Upper lobe of left lung (tissue), 6 donors: Measurements from ENCODE around the gene MAN1C1. TPM values are rescaled to one million over a fixed set of nuclear protein-coding genes. Genes with fewer than 3 reads are reported as not detected.
A peak's percentile ranks its signal among the peaks of the same experiment; 100 is the strongest.

Experiments used
- ATAC-seq, 2 donors: fragments of 200-7000 bp; cut with Tn5 transposase; one replicate each; pipeline ENCODE4 v1.9.1; 2022; ENCODE audit warnings: mild to moderate bottlenecking in 2 of 2, moderate library complexity in 2 of 2; ENCODE audit not compliant: low FRiP score in 2 of 2
- DNase-seq, 2 donors: peaks; one replicate each; pipeline ENCODE4 v3.0.0-alpha.2; 2019 to 2020
- H3K27ac ChIP-seq, 4 donors: fragments of 200-600 bp; sonication (generic); one replicate each; pipeline ENCODE4 v1.5.1; 2016 to 2019
- H3K27me3 ChIP-seq, 4 donors: fragments of 200-600 bp; sonication (generic); one replicate each; pipeline ENCODE4 v1.5.1; 2017 to 2019
- H3K36me3 ChIP-seq, 4 donors: fragments of 200-600 bp; sonication (generic); one replicate each; pipeline ENCODE4 v1.5.1; 2016 to 2019
- H3K4me1 ChIP-seq, 4 donors: fragments of 200-600 bp; sonication (generic); one replicate each; pipeline ENCODE4 v1.5.1; 2018 to 2019
- H3K4me3 ChIP-seq, 4 donors: fragments of 200-600 bp; sonication (generic); one replicate each; pipeline ENCODE4 v1.5.1; 2017 to 2019; ENCODE audit warnings: mild to moderate bottlenecking in 2 of 4, moderate library complexity in 1 of 4
- H3K9me3 ChIP-seq, 4 donors: fragments of 200-600 bp; sonication (generic); one replicate each; pipeline ENCODE4 v1.5.1; 2018 to 2019
- EP300 ChIP-seq, 4 donors: sonication (generic); formaldehyde crosslinking; IDR thresholded peaks; one replicate each; pipeline ENCODE4 v1.5.1; 2017; ENCODE audit warnings: antibody characterized with exemption in 4 of 4, control low read depth in 2 of 4
- POLR2A ChIP-seq, 4 donors: fragments of 450-650 bp; IDR thresholded peaks; one replicate each; pipeline ENCODE4 v1.5.1; 2016 to 2017; ENCODE audit warnings: antibody characterized with exemption in 4 of 4, mild to moderate bottlenecking in 2 of 4
- POLR2AphosphoS5 ChIP-seq, 2 donors: sonication (generic); formaldehyde crosslinking; IDR thresholded peaks; one replicate each; pipeline ENCODE4 v1.5.1; 2017; ENCODE audit warnings: antibody characterized with exemption in 2 of 2
- WGBS, 2 donors: methylation state at CpG; one replicate each; pipeline ENCODE4 v1.1.5; 2017 to 2018; 5-methylcytosine and 5-hydroxymethylcytosine counted together
- total RNA-seq, 6 donors: library from RNA; depleted of rRNA in 4 of 6; stranded (reverse); fragments of >200 nt in 4 of 6; gene quantifications; one replicate each; pipeline versions ENCODE4 v1.1.0 to v1.2.1, GENCODE V29; 2016 to 2021
- TF ChIP-seq, protein P1 (sequence below), 6 experiments: fragments of 450-650 bp in 4 of 6; fragments of 200-600 bp in 2 of 6; sonication (generic) in 2 of 6; IDR thresholded peaks; one replicate each; pipeline ENCODE4 v1.5.1; 2016 to 2019; ENCODE audit warnings: antibody characterized with exemption in 6 of 6
- donor health status: DM: no; HTN: no; CAD: no; lungs with moderate emphysema.
- donor health status: DM: no; HTN: yes; CAD: no; lungs with severe emphysema.

MAN1C1 gene
- total RNA-seq, 6 donors from 2014 or later: 5.3 to 32.5 (median 16.2) TPM

GRCh38 chr1:25772692-25773245, 156.2 kb downstream of the MAN1C1 start:
- Histone ChIP-seq H3K36me3 (peaks cover 0 to 13% (median 0%) of the 10 kb centered on the region in 4 donors), H3K27me3 (no peaks in the 10 kb centered on the region), H3K4me3 (no peak overlapping the region), H3K27ac (no peak overlapping the region), H3K4me1 (peaks cover 2 to 29% (median 14%) of the 10 kb centered on the region in 4 donors), H3K9me3 (no peaks in the 10 kb centered on the region)
- DNase-seq (no peak), ATAC-seq (no peak)
- WGBS, 2 donors: 95% methylated on average over 5 of the region's 5 CpGs
- TF ChIP-seq POLR2AphosphoS5 (IDR thresholded peaks at IDR 0.05): no peak
- TF ChIP-seq POLR2A (IDR thresholded peaks at IDR 0.05): no peak
- TF ChIP-seq EP300 (IDR thresholded peaks at IDR 0.05): no peak
- TF ChIP-seq, protein P1, sequence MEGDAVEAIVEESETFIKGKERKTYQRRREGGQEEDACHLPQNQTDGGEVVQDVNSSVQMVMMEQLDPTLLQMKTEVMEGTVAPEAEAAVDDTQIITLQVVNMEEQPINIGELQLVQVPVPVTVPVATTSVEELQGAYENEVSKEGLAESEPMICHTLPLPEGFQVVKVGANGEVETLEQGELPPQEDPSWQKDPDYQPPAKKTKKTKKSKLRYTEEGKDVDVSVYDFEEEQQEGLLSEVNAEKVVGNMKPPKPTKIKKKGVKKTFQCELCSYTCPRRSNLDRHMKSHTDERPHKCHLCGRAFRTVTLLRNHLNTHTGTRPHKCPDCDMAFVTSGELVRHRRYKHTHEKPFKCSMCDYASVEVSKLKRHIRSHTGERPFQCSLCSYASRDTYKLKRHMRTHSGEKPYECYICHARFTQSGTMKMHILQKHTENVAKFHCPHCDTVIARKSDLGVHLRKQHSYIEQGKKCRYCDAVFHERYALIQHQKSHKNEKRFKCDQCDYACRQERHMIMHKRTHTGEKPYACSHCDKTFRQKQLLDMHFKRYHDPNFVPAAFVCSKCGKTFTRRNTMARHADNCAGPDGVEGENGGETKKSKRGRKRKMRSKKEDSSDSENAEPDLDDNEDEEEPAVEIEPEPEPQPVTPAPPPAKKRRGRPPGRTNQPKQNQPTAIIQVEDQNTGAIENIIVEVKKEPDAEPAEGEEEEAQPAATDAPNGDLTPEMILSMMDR (IDR thresholded peaks at IDR 0.05): no peak

DNA sequence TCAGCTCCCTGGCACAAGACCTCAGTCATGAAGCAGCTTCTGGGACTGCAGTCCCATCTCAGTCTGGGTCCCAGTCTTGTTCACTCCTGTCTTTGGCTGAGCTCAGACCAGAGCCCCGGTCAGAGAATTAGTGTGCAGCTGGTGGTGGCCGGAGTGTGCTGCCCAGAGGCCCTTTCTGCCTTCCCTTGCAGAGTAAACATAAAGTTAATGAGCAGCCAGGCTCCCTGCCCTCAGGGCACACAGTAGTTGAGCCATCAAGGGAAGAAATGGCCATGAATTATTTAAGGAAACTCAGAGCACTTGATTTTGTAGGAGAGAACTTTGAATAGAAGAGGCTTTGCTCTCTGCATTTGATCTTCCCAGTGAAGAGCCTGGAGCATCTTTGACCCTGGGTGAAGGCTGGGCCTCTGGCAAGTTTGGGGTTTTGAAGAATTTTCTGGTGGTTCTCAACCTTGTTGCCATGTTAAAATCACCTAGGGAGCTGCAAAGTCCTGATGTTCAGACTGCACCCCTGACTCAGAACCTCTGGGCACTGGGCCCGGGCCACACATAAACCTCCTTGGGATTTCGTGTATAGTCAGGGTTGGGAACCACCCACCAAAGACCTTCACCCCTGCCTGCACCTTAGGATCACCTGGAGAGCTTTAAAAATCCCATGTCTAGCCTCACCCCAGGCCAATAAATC, 157.0 kb downstream of the MAN1C1 start:
- H3K4me3 ChIP-seq: no peak overlapping the region
- no peak for TF ChIP-seq POLR2A (IDR thresholded peaks at IDR 0.05)
- no peak for TF ChIP-seq EP300 (IDR thresholded peaks at IDR 0.05)
- no peaks in the 10 kb centered on the region for H3K9me3 ChIP-seq
- ATAC-seq (no peak), DNase-seq (peak in 1 of 2 donors; percentile 81)
- peaks cover 2 to 29% (median 14%) of the 10 kb centered on the region in 4 donors for H3K4me1 ChIP-seq
- 63 to 74% methylated on average over 3 to 4 of the region's 4 CpGs for WGBS, 2 donors
- peaks cover 0 to 20% (median 0%) of the 10 kb centered on the region in 4 donors for H3K36me3 ChIP-seq
- H3K27ac ChIP-seq: peak overlapping the region in 1 of 4 donors; percentile 41
- H3K27me3 ChIP-seq: no peaks in the 10 kb centered on the region

DNA sequence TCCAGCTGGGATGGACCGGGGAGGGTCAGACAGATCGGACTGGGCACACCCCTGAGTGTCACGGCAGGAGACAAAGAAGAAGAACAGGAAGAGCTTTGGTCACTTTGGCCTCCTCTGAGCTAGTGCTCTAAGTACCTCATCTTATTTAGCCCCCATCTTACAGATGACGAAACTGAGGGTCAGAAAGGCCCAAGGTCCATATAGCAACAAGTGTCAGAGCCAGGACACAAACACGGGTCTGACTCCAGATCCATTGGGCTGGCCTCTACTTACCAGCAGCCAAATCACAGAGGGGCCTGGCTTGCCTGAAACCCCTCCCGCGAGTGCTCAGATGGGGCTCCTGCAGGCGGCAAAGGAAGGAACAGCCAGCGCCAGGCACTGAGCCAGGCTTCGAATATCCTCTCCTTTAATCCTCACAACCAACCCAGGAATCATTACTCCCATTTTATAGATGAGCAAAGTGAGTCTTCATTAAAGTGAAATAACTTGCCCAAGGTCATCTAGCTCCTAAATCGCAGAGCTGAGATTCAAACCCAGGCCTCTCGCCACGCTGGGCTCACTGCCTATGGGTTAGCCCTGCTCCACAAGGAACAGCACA, 157.7 kb downstream of the MAN1C1 start:
- Histone ChIP-seq H3K4me1 (peaks cover 2 to 29% (median 14%) of the 10 kb centered on the region in 4 donors), H3K27me3 (no peaks in the 10 kb centered on the region), H3K4me3 (no peak overlapping the region), H3K9me3 (no peaks in the 10 kb centered on the region), H3K36me3 (peaks cover 0 to 24% (median 0%) of the 10 kb centered on the region in 4 donors), H3K27ac (peak overlapping the region in 1 of 4 donors; percentile 41)
- WGBS, 2 donors: 78 to 79% methylated on average over 11 to 13 of the region's 13 CpGs
- no peak for DNase-seq
- ATAC-seq: no peak
- TF ChIP-seq EP300 (IDR thresholded peaks at IDR 0.05): no peak
- no peak for TF ChIP-seq POLR2A (IDR thresholded peaks at IDR 0.05)
- no peak for TF ChIP-seq POLR2AphosphoS5 (IDR thresholded peaks at IDR 0.05)
- TF ChIP-seq, protein P1 (IDR thresholded peaks at IDR 0.05): no peak

DNA sequence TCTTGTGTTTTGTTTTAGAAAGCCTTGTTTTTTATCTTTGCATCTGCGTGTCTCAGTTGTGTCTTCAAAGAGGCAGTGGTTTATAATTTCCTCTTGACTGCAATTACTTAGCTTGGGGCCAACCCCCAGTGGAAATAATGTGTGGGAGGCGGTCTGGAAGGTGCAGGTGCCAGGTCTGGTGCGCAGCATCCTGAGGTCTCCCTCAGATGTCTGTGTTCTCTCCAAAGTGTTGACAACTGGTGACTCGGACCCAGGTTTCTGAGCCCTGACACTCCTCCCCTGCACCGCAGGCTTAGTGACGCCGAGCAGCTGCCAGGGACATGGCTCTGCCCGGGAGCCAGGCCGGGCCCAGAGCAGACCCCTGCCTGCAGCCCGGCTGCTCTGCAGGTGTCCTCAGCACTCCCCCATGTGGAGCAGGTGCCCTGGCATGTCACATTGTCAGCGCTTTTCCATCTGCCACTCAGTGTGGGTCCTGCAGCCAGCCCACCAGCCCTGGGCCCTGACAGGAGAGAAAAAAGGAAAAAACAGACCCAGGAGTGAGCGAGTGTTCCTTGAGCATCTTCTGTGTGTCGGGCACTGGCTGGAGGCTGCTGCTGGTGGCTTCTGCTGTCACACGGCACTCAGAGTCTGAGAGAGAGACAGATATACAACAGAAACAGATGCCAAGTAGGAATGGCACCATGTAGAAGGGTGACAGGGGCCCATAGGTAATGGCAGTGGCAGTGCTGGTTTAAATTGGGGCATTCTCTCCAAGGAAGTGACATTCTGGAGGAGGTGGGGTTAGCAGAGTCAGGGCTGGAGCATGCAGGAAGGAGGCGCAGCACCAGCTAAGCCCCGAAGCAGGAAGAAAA, 158.6 kb downstream of the MAN1C1 start:
- Histone ChIP-seq H3K9me3 (no peaks in the 10 kb centered on the region), H3K27me3 (no peaks in the 10 kb centered on the region), H3K27ac (peak overlapping the region in 1 of 4 donors; percentile 6), H3K4me3 (no peak overlapping the region), H3K36me3 (peaks cover 0 to 24% (median 0%) of the 10 kb centered on the region in 4 donors), H3K4me1 (peaks cover 2 to 27% (median 11%) of the 10 kb centered on the region in 4 donors)
- WGBS, 2 donors: 64 to 77% methylated on average over 10 to 16 of the region's 16 CpGs
- DNase-seq: no peak
- ATAC-seq: no peak
- TF ChIP-seq POLR2A (IDR thresholded peaks at IDR 0.05) (no peak), EP300 (IDR thresholded peaks at IDR 0.05) (no peak), POLR2AphosphoS5 (IDR thresholded peaks at IDR 0.05) (no peak)
- TF ChIP-seq, protein P1 (IDR thresholded peaks at IDR 0.05): no peak
